Measurements from ENCODE around the gene PDE6C.

The PDE6C gene

GRCh38 chr10:93600446-93601145 is 11.7 kb upstream of the PDE6C start:
- Histone ChIP-seq H4K20me1 (ENCODE audit: insufficient read depth, low read length) (no peaks in the 10 kb centered on the region), H3K79me2 (ENCODE audit: low read length) (no peaks in the 10 kb centered on the region), H3K4me2 (ENCODE audit: low read depth, low read length) (no peak overlapping the region), H3K36me3 (replicated peaks; ENCODE audit: insufficient read depth, low read length) (no peaks in the 10 kb centered on the region), H3K27ac (ENCODE audit: low read length) (no peak overlapping the region), H3K27me3 (replicated peaks; ENCODE audit: insufficient read depth, low read length) (0 out of 2 replicates have a peak, but pooled peaks cover 5% of the 10 kb centered on the region), H3K9me2 (replicated peaks; ENCODE audit: insufficient read depth, low read length) (no peaks in the 10 kb centered on the region), H2AFZ (ENCODE audit: low read length) (no peak overlapping the region), H3K9me3 (replicated peaks; ENCODE audit: insufficient read depth, low read length) (no peaks in the 10 kb centered on the region), H3K4me1 (ENCODE audit: low read length) (no peaks in the 10 kb centered on the region), H3K9ac (ENCODE audit: low read length) (no peak overlapping the region), H3F3A (ENCODE audit: insufficient read depth, low read length) (no peaks in the 10 kb centered on the region), H3K4me3 (ENCODE audit: low read length) (no peak overlapping the region)
- TF ChIP-seq EZH2 (optimal IDR thresholded peaks at IDR 0.05; ENCODE audit: low read depth, low read length) (no peak), CTCF (IDR thresholded peaks at IDR 0.05; ENCODE audit: low read length) (no peak), EZH2phosphoT487 (IDR thresholded peaks at IDR 0.05; ENCODE audit: low read length) (no peak)
- no peak for DNase-seq

- Histone ChIP-seq H3K36me3 (replicated peaks; ENCODE audit: insufficient read depth, low read length) (no peaks in the 10 kb centered on the region), H3F3A (ENCODE audit: insufficient read depth, low read length) (no peaks in the 10 kb centered on the region), H3K9me2 (replicated peaks; ENCODE audit: insufficient read depth, low read length) (no peaks in the 10 kb centered on the region), H2AFZ (ENCODE audit: low read length) (no peak within 1 kb of the TSS; the same call in 1 of the 2 replicates), H3K27me3 (replicated peaks; ENCODE audit: insufficient read depth, low read length) (0 out of 2 replicates have a peak, but pooled peaks cover 5% of the 10 kb centered on the region), H3K79me2 (ENCODE audit: low read length) (no peaks in the 10 kb centered on the region), H4K20me1 (ENCODE audit: insufficient read depth, low read length) (no peaks in the 10 kb centered on the region), H3K4me2 (ENCODE audit: low read depth, low read length) (no peak within 1 kb of the TSS), H3K4me1 (ENCODE audit: low read length) (no peaks in the 10 kb centered on the region), H3K4me3 (ENCODE audit: low read length) (no peak within 1 kb of the TSS), H3K27ac (ENCODE audit: low read length) (no peak within 1 kb of the TSS), H3K9ac (ENCODE audit: low read length) (no peak within 1 kb of the TSS), H3K9me3 (replicated peaks; ENCODE audit: insufficient read depth, low read length) (no peaks in the 10 kb centered on the region)
- TF ChIP-seq CTCF (IDR thresholded peaks at IDR 0.05; ENCODE audit: low read length): no peak
- TF ChIP-seq EZH2phosphoT487 (IDR thresholded peaks at IDR 0.05; ENCODE audit: low read length): no peak
- no peak for TF ChIP-seq EZH2 (optimal IDR thresholded peaks at IDR 0.05; ENCODE audit: low read depth, low read length)
- no peak for DNase-seq
Measured at GRCh38 chr10:93601146-93601773, 11.1 kb upstream of the PDE6C start, which contains the start of gene RBP4. Gene RBP4 (minus strand): TSS chr10:93601235. CDS start chr10:93601028, 207 bp downstream.

- H2AFZ ChIP-seq (ENCODE audit: low read length): no peak overlapping the region; the same call in 1 of the 2 replicates
- no peaks in the 10 kb centered on the region for H4K20me1 ChIP-seq (ENCODE audit: insufficient read depth, low read length)
- no peaks in the 10 kb centered on the region for H3K9me3 ChIP-seq (replicated peaks; ENCODE audit: insufficient read depth, low read length)
- no peak overlapping the region for H3K4me2 ChIP-seq (ENCODE audit: low read depth, low read length)
- H3F3A ChIP-seq (ENCODE audit: insufficient read depth, low read length): no peaks in the 10 kb centered on the region
- no peaks in the 10 kb centered on the region for H3K4me1 ChIP-seq (ENCODE audit: low read length)
- no peaks in the 10 kb centered on the region for H3K9me2 ChIP-seq (replicated peaks; ENCODE audit: insufficient read depth, low read length)
- H3K79me2 ChIP-seq (ENCODE audit: low read length): no peaks in the 10 kb centered on the region
- no peaks in the 10 kb centered on the region for H3K36me3 ChIP-seq (replicated peaks; ENCODE audit: insufficient read depth, low read length)
- H3K27ac ChIP-seq (ENCODE audit: low read length): no peak overlapping the region
- no peak overlapping the region for H3K4me3 ChIP-seq (ENCODE audit: low read length)
- H3K27me3 ChIP-seq (replicated peaks; ENCODE audit: insufficient read depth, low read length): 0 out of 2 replicates have a peak, but pooled peaks cover 5% of the 10 kb centered on the region
- TF ChIP-seq CTCF (IDR thresholded peaks at IDR 0.05; ENCODE audit: low read length) (no peak), EZH2 (optimal IDR thresholded peaks at IDR 0.05; ENCODE audit: low read depth, low read length) (no peak), EZH2phosphoT487 (IDR thresholded peaks at IDR 0.05; ENCODE audit: low read length) (no peak)
- DNase-seq: no peak
- no peak overlapping the region for H3K9ac ChIP-seq (ENCODE audit: low read length)
Measured at GRCh38 chr10:93601774-93602162, 10.6 kb upstream of the PDE6C start.
